ENCODE results near the gene URGCP. TPM values are rescaled to one million over a fixed set of nuclear protein-coding genes. Genes with fewer than 3 reads are reported as not detected.

Gene URGCP
- total and polyA plus RNA-seq, 12 donors: 14.1 to 46.3 (median 38.6) TPM

GRCh38 chr7:43895847-43896415, 10.5 kb downstream of the URGCP start:
- no peak for DNase-seq
- no peaks in the 10 kb centered on the region for H3K9me3 ChIP-seq
- no peak overlapping the region for H3K27ac ChIP-seq
- peaks cover 0 to 13% (median 0%) of the 10 kb centered on the region in 9 donors for H3K36me3 ChIP-seq
- peaks cover 6 to 42% (median 21%) of the 10 kb centered on the region in 9 donors for H3K4me1 ChIP-seq
- TF ChIP-seq CTCF (IDR thresholded peaks at IDR 0.05): no peak
- no peaks in the 10 kb centered on the region for H3K27me3 ChIP-seq
- 94 to 98% methylated on average over 8 of the region's 8 CpGs for WGBS, 2 donors
- H3K4me3 ChIP-seq: no peak overlapping the region
- intact Hi-C loops (cut with DNase I): no loop called here
- no peak for ATAC-seq

DNA sequence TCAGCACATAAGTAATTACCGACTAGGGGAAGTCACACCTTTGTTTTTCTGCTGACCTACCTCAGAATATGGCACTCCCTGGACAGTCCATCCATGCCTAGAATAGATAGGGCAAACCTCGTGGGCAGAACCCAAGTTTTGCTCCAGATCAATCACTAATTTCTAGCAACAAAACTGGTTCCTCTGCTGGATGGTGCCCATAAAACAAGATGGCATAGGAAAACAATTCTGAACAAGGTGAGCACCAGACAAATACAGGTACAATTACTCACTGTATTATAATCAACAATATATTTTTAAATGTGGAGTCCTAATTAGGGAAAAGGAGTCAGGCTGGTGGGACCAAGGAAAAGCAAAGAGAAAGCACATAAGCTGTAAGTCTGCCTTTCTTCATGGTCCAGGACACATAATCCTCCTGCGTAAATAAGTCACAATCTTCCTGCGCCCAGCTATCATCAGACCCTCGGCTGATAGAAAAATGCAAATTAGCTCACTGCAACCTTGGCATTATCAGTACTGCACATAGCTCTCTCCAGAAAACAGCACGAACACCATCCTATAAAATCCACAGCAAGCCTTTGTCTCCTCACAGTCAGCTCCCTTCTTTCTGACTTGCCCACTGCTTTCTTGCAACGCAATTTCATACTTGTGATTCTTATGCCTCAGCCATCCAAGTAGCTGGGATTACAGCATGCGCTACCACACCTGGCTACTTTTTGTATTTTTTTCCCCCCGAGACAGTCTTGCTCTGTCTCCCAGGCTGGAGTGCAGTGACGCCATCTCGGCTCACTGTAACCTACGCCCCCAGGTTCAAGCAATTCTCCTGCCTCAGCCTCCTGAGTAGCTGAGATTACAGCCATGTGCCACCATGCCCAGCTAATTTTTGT, 15.1 kb downstream of the URGCP start:
- ATAC-seq: no peak
- 79 to 82% methylated on average over 12 of the region's 12 CpGs for WGBS, 2 donors

DNA sequence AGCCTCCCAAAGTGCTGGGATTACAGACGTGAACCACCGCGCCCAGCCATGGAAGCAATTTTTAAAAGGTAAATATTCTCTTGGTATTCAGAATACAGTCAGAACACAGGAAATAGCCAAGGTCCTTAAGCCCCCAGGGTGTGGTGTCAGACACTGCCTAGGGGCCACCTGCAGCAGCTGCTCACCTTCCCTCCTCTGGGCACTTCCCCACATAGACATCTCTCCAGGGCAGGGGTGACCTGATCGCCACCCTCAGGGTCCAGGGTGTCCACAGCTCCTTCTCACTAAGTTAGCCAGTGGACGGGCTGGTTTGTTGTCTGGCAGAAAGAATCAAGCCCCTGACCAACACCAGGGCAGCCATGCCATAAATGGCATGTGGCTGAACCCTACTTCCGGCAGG, 15.9 kb downstream of the URGCP start:
- no peak overlapping the region for H3K4me3 ChIP-seq
- H3K36me3 ChIP-seq: peaks cover 0 to 28% (median 7%) of the 10 kb centered on the region in 9 donors
- DNase-seq (no peak), ATAC-seq (peak in 2 of 8 donors; percentile 19 to 70)
- WGBS, 2 donors: 92 to 94% methylated on average over 6 of the region's 6 CpGs
- no peaks in the 10 kb centered on the region for H3K27me3 ChIP-seq
- H3K9me3 ChIP-seq: no peaks in the 10 kb centered on the region
- TF ChIP-seq CTCF (IDR thresholded peaks at IDR 0.05): no peak
- peaks cover 3 to 49% (median 25%) of the 10 kb centered on the region in 9 donors for H3K4me1 ChIP-seq
- intact Hi-C loops (cut with DNase I): no loop called here
- no peak overlapping the region for H3K27ac ChIP-seq

More for the DNA sequence above, 15.1 kb downstream of the URGCP start:
- Histone ChIP-seq H3K27me3 (no peaks in the 10 kb centered on the region), H3K36me3 (peaks cover 0 to 20% (median 0%) of the 10 kb centered on the region in 9 donors), H3K9me3 (no peaks in the 10 kb centered on the region), H3K4me3 (no peak overlapping the region), H3K27ac (no peak overlapping the region), H3K4me1 (peaks cover 3 to 49% (median 25%) of the 10 kb centered on the region in 9 donors)
- no peak for DNase-seq
- TF ChIP-seq CTCF (IDR thresholded peaks at IDR 0.05): no peak
- intact Hi-C loops (cut with DNase I): no loop called here

GRCh38 chr7:43888993-43889945, 17.1 kb downstream of the URGCP start:
- ATAC-seq (no peak), DNase-seq (no peak)
- no peak for TF ChIP-seq CTCF (IDR thresholded peaks at IDR 0.05)
- Histone ChIP-seq H3K4me3 (no peak overlapping the region), H3K27ac (no peak overlapping the region), H3K36me3 (peaks cover 0 to 33% (median 10%) of the 10 kb centered on the region in 9 donors), H3K27me3 (no peaks in the 10 kb centered on the region), H3K9me3 (no peaks in the 10 kb centered on the region), H3K4me1 (peaks cover 3 to 49% (median 25%) of the 10 kb centered on the region in 9 donors)
- intact Hi-C loops (cut with DNase I): no loop called here
- WGBS, 2 donors: 69 to 76% methylated on average over 7 of the region's 7 CpGs

Data from heart right ventricle (tissue), 16 donors.